WTC11 (cell line): Measurements from ENCODE around the gene ZMIZ1.

ENCODE experiments used
- ATF2 ChIP-seq: sonication (generic); formaldehyde crosslinking; IDR thresholded peaks from 2 replicates; pipeline ENCODE4 v1.8.1; 2022; ENCODE audit warnings: low read depth, missing genetic modification reagents, borderline replicate concordance
- ATF3 ChIP-seq: sonication (generic); formaldehyde crosslinking; conservative IDR thresholded peaks from 2 replicates; pipeline ENCODE4 v1.8.1; 2022; ENCODE audit warnings: mild to moderate bottlenecking, missing genetic modification reagents
- CDX4 ChIP-seq: fragments of 250-450 bp; sonication (Bioruptor Pico); IDR thresholded peaks from 2 replicates; pipeline ENCODE4 v1.9.0; 2021; ENCODE audit warnings: moderate library complexity, mild to moderate bottlenecking, inconsistent platforms, borderline replicate concordance
- CTCF ChIP-seq: fragments of 200-600 bp; IDR thresholded peaks from 2 replicates; pipeline ENCODE4 v1.8.0; 2022; ENCODE audit warnings: antibody characterized with exemption
- E2F4 ChIP-seq: sonication (generic); formaldehyde crosslinking; IDR thresholded peaks from 2 replicates; pipeline ENCODE4 v1.8.1; 2022; ENCODE audit warnings: low read depth, mild to moderate bottlenecking, moderate library complexity, missing genetic modification reagents, borderline replicate concordance
- NR2C2 ChIP-seq: sonication (generic); formaldehyde crosslinking; IDR thresholded peaks from 2 replicates; pipeline ENCODE4 v1.8.0; 2022; ENCODE audit warnings: mild to moderate bottlenecking, missing genetic modification reagents
- TP53 ChIP-seq: sonication (generic); formaldehyde crosslinking; IDR thresholded peaks from 2 replicates; pipeline ENCODE4 v1.8.1; 2023; ENCODE audit warnings: mild to moderate bottlenecking, missing genetic modification reagents
- ZNF281 ChIP-seq: sonication (generic); formaldehyde crosslinking; IDR thresholded peaks from 2 replicates; pipeline ENCODE4 v1.8.0; 2023; ENCODE audit warnings: mild to moderate bottlenecking, missing genetic modification reagents
- ZNF317 ChIP-seq: sonication (generic); formaldehyde crosslinking; IDR thresholded peaks from 2 replicates; pipeline ENCODE4 v1.8.1; 2023; ENCODE audit warnings: low read depth, mild to moderate bottlenecking, moderate library complexity, missing genetic modification reagents, borderline replicate concordance
- ZNF423 ChIP-seq: fragments of 250-450 bp; sonication (Bioruptor Pico); IDR thresholded peaks from 2 replicates; pipeline ENCODE4 v2.1.2; 2022; ENCODE audit warnings: mild to moderate bottlenecking, moderate library complexity

GRCh38 chr10:79354141-79354540 is 285.4 kb downstream of the ZMIZ1 start:
- TF ChIP-seq CDX4 (CRISPR knock-in tag) (no peak), CTCF (no peak), ZNF317 (CRISPR knock-in tag) (no peak), ZNF423 (CRISPR knock-in tag) (no peak), ZNF281 (CRISPR knock-in tag) (no peak), NR2C2 (CRISPR knock-in tag) (no peak), ATF3 (no peak), E2F4 (CRISPR knock-in tag) (no peak), TP53 (CRISPR knock-in tag) (no peak), ATF2 (CRISPR knock-in tag) (no peak)
